Progenitor cell of endocrine pancreas (in vitro differentiated cells): ENCODE measurements around the gene SPATA31E1. TPM values are rescaled to one million over a fixed set of nuclear protein-coding genes. Genes with fewer than 3 reads are reported as not detected.

ENCODE experiments used
- DNase-seq: peaks from one replicate; pipeline ENCODE4 v3.0.0; 2021; ENCODE audit warnings: low spot score; ENCODE audit not compliant: unreplicated experiment
- H3K27ac Mint-ChIP-seq: 2 replicates; pipeline ENCODE4 v1.8.0; 2021; ENCODE audit warnings: mild to moderate bottlenecking, moderate library complexity, mixed read lengths
- H3K27me3 Mint-ChIP-seq: 2 replicates; pipeline ENCODE4 v1.8.0; 2021; ENCODE audit warnings: mixed read lengths
- H3K36me3 Mint-ChIP-seq: 2 replicates; pipeline ENCODE4 v1.8.0; 2022; ENCODE audit warnings: mixed read lengths; ENCODE audit not compliant: insufficient read depth
- H3K4me1 Mint-ChIP-seq: 2 replicates; pipeline ENCODE4 v1.8.0; 2021; ENCODE audit warnings: low read depth, mixed read lengths
- H3K4me3 Mint-ChIP-seq: 2 replicates; pipeline ENCODE4 v1.8.0; 2021; ENCODE audit warnings: low read depth, mild to moderate bottlenecking, moderate library complexity, mixed read lengths
- H3K9me3 Mint-ChIP-seq: 2 replicates; pipeline ENCODE4 v1.8.0; 2021; ENCODE audit warnings: low read depth, mixed read lengths
- total RNA-seq: library from RNA; stranded (reverse); gene quantifications from 2 replicates; pipeline ENCODE4 v1.2.1, GENCODE V29; 2021
- TF ChIP-seq, protein P1 (sequence below): fragments of 200-600 bp; sonication (generic); IDR thresholded peaks from one replicate; pipeline ENCODE4 v1.5.0; 2021; ENCODE audit warnings: antibody characterized with exemption, mild to moderate bottlenecking; ENCODE audit not compliant: unreplicated experiment

SPATA31E1 gene
- total RNA-seq, 1 donor from 2014 or later = not detected

DNA sequence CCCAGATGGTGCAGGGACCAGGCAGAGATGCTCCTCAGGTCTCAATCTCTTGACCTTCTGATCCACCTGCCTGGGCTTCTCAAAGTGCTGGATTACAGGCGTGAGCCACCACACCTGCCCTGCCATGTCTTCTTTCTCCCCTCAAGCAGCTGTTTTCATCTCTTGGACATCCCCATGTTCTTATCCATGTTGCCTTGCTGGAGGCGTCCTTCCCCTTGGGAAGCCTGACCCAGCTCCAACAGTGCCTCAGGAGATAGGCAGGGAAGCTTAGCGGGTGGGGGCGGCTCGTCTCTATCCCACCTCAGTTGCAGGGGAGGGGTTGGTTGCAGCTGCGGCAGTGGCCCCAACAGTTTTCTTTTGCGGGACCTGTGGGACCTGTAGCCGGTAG is 24.7 kb upstream of the SPATA31E1 start:
- no peak overlapping the region for H3K4me3 Mint-ChIP-seq
- peaks cover 3% of the 10 kb centered on the region for H3K4me1 Mint-ChIP-seq
- TF ChIP-seq, protein P1, sequence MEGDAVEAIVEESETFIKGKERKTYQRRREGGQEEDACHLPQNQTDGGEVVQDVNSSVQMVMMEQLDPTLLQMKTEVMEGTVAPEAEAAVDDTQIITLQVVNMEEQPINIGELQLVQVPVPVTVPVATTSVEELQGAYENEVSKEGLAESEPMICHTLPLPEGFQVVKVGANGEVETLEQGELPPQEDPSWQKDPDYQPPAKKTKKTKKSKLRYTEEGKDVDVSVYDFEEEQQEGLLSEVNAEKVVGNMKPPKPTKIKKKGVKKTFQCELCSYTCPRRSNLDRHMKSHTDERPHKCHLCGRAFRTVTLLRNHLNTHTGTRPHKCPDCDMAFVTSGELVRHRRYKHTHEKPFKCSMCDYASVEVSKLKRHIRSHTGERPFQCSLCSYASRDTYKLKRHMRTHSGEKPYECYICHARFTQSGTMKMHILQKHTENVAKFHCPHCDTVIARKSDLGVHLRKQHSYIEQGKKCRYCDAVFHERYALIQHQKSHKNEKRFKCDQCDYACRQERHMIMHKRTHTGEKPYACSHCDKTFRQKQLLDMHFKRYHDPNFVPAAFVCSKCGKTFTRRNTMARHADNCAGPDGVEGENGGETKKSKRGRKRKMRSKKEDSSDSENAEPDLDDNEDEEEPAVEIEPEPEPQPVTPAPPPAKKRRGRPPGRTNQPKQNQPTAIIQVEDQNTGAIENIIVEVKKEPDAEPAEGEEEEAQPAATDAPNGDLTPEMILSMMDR = no peak
- no peak for DNase-seq
- H3K27me3 Mint-ChIP-seq = peaks cover 4% of the 10 kb centered on the region
- H3K36me3 Mint-ChIP-seq = peaks cover 1% of the 10 kb centered on the region
- peaks cover 23% of the 10 kb centered on the region for H3K9me3 Mint-ChIP-seq
- no peak overlapping the region for H3K27ac Mint-ChIP-seq

DNA sequence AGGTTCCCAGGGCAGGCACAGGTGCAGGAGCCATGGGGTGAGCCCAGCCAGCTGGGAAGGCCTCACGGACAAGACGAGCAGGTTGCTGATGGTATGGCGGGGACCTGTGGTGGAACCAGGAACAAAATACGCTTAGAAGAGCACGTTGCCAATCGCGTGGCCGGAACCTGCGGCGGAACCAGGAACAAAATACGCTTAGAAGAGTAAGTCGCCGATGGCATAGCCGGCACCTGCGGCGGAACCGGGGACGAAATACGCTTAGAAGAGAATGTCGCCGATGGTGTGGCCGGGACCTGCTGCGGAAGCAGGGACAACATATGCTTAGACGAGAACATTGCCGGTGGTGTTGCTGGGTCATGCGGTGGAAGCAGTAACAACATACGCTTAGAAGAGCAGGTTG is 23.5 kb upstream of the SPATA31E1 start:
- peaks cover 23% of the 10 kb centered on the region for H3K9me3 Mint-ChIP-seq
- H3K27me3 Mint-ChIP-seq = no peaks in the 10 kb centered on the region
- DNase-seq = no peak
- TF ChIP-seq, protein P1 = no peak
- peaks cover 6% of the 10 kb centered on the region for H3K4me1 Mint-ChIP-seq
- peaks cover 1% of the 10 kb centered on the region for H3K36me3 Mint-ChIP-seq
- no peak overlapping the region for H3K27ac Mint-ChIP-seq
- no peak overlapping the region for H3K4me3 Mint-ChIP-seq

- H3K4me1 Mint-ChIP-seq = peaks cover 6% of the 10 kb centered on the region
- no peak for DNase-seq
- H3K27me3 Mint-ChIP-seq = no peaks in the 10 kb centered on the region
- H3K27ac Mint-ChIP-seq = no peak overlapping the region
- H3K4me3 Mint-ChIP-seq = no peak overlapping the region
- H3K36me3 Mint-ChIP-seq = peaks cover 1% of the 10 kb centered on the region
- TF ChIP-seq, protein P1 = no peak
- peaks cover 23% of the 10 kb centered on the region for H3K9me3 Mint-ChIP-seq
Observed at GRCh38 chr9:87859786-87860185, 22.9 kb upstream of the SPATA31E1 start.

GRCh38 chr9:87861332-87861731 is 21.3 kb upstream of the SPATA31E1 start:
- TF ChIP-seq, protein P1 = no peak
- DNase-seq = no peak
- peaks cover 18% of the 10 kb centered on the region for H3K9me3 Mint-ChIP-seq
- H3K36me3 Mint-ChIP-seq = peaks cover 1% of the 10 kb centered on the region
- H3K27ac Mint-ChIP-seq = peak overlapping the region; percentile 73
- peaks cover 9% of the 10 kb centered on the region for H3K4me1 Mint-ChIP-seq
- H3K27me3 Mint-ChIP-seq = no peaks in the 10 kb centered on the region
- H3K4me3 Mint-ChIP-seq = no peak overlapping the region

DNA sequence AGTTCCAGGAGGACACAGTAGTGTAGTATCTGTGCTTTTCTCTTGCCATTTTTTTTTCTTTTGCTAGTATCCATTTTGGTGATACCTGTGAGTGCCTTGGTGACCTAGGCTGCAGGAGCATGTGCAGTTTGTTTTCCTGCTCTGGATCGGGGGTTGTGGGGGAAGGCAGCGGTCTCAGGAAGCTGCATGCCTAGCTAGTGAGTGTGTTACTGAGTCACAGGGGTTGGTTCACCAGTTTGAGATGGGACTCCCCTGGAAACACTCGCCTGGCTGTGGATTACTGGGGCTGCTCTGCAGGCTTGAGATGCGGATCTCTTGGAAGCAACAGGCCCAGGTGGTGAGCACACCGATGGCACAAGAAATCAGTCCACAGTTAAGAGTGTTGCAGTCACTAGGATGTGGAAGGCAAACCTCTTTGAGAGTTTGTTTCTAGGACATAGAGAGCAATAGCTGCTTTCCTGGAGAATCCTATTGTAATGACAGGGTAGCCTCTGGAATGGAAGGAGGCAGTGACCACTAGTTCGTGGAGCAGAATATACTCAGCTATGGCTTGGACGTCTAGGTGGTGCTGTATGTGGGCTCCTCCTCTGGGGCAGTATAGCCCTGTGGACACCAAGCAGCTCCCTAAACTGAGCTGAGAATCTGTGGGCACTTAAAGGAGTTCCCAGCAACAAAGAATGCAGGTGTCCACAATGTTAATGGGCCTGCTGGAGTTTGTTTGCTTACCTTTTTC is 20.0 kb upstream of the SPATA31E1 start:
- H3K36me3 Mint-ChIP-seq = peaks cover 1% of the 10 kb centered on the region
- no peak overlapping the region for H3K27ac Mint-ChIP-seq
- H3K9me3 Mint-ChIP-seq = peaks cover 18% of the 10 kb centered on the region
- no peaks in the 10 kb centered on the region for H3K27me3 Mint-ChIP-seq
- peaks cover 9% of the 10 kb centered on the region for H3K4me1 Mint-ChIP-seq
- H3K4me3 Mint-ChIP-seq = no peak overlapping the region
- TF ChIP-seq, protein P1 = no peak
- DNase-seq = no peak
